ENCODE measurements around the gene SELENOW. TPM values are rescaled to one million over a fixed set of nuclear protein-coding genes. Genes with fewer than 3 reads are reported as not detected.
A peak's percentile ranks its signal among the peaks of the same experiment; 100 is the strongest.
"Not testable (repeated sequence)": the region's sequence is repeated elsewhere in the genome, so short reads cannot be mapped to it uniquely, and the experiment has no call there.

Gene SELENOW
- total RNA-seq, 1 experiment from 2014 or later = 466 TPM

- no peak for TF ChIP-seq CTCF (IDR thresholded peaks at IDR 0.05; ENCODE audit: unreplicated experiment)
- intact Hi-C loops (cut with micrococcal nuclease; ENCODE audit: unreplicated experiment) = no loop called here
- DNase-seq = peak; percentile 39
- Mint-ChIP-seq H3K27me3 (ENCODE audit: unreplicated experiment) (no peaks in the 10 kb centered on the region), H3K9me3 (ENCODE audit: low read depth, unreplicated experiment) (no peaks in the 10 kb centered on the region), H3K27ac (ENCODE audit: unreplicated experiment) (peak overlapping the region; percentile 99), H3K36me3 (ENCODE audit: insufficient read depth, unreplicated experiment) (peaks cover 48% of the 10 kb centered on the region), H3K4me3 (ENCODE audit: low read depth, unreplicated experiment) (peak overlapping the region; percentile 99), H3K4me1 (ENCODE audit: low read depth, unreplicated experiment) (peaks cover 44% of the 10 kb centered on the region)
- CTCF ChIA-PET = interaction anchor here (0.5 to 0.7 kb wide), 4 partner anchors 11 to 349 kb away, joined by 3 to 11 read pairs (median 6); no protein-coding TSS in a partner anchor
- no TSS peak for BruUV-seq (replicated peaks)
Measured at GRCh38 chr19:47776568-47776967, 1.9 kb upstream of the SELENOW start.

GRCh38 chr19:47777245-47778048 is 1.1 kb upstream of the SELENOW start:
- H3K27me3 Mint-ChIP-seq (ENCODE audit: unreplicated experiment); DNase-seq; H3K9me3 Mint-ChIP-seq (ENCODE audit: low read depth, unreplicated experiment); intact Hi-C loops (cut with micrococcal nuclease; ENCODE audit: unreplicated experiment): not testable (repeated sequence)
- peaks cover 47% of the 10 kb centered on the region for H3K4me1 Mint-ChIP-seq (ENCODE audit: low read depth, unreplicated experiment)
- peak overlapping the region; percentile 99 for H3K27ac Mint-ChIP-seq (ENCODE audit: unreplicated experiment)
- peak overlapping the region; percentile 99 for H3K4me3 Mint-ChIP-seq (ENCODE audit: low read depth, unreplicated experiment)
- peaks cover 57% of the 10 kb centered on the region for H3K36me3 Mint-ChIP-seq (ENCODE audit: insufficient read depth, unreplicated experiment)
- BruUV-seq (replicated peaks) = TSS peak; percentile 89
- CTCF ChIA-PET = interaction anchor here (0.9 kb wide), 1 partner anchor 64 kb away, joined by 3 read pairs; the partner anchor contains the start of gene EHD2

- Mint-ChIP-seq H3K27me3 (ENCODE audit: unreplicated experiment) (no peaks in the 10 kb centered on the region), H3K4me1 (ENCODE audit: low read depth, unreplicated experiment) (peaks cover 47% of the 10 kb centered on the region), H3K27ac (ENCODE audit: unreplicated experiment) (peak overlapping the region; percentile 99), H3K36me3 (ENCODE audit: insufficient read depth, unreplicated experiment) (peaks cover 71% of the 10 kb centered on the region), H3K4me3 (ENCODE audit: low read depth, unreplicated experiment) (peak overlapping the region; percentile 99), H3K9me3 (ENCODE audit: low read depth, unreplicated experiment) (no peaks in the 10 kb centered on the region)
- CTCF ChIA-PET = interaction anchor here (1.1 kb wide), 1 partner anchor 11 kb away, joined by 3 read pairs; no protein-coding TSS in a partner anchor
- peak; percentile 39 for DNase-seq
- intact Hi-C loops (cut with micrococcal nuclease; ENCODE audit: unreplicated experiment) = no loop called here
- TSS peak; percentile 67 for BruUV-seq (replicated peaks)
- TF ChIP-seq CTCF (IDR thresholded peaks at IDR 0.05; ENCODE audit: unreplicated experiment) = no peak
Measured at GRCh38 chr19:47778954-47779351, 450 bp downstream of the SELENOW start.

GRCh38 chr19:47779524-47780214 is 1.2 kb downstream of the SELENOW start:
- intact Hi-C loops (cut with micrococcal nuclease; ENCODE audit: unreplicated experiment) = no loop called here
- CTCF ChIA-PET = no interaction called here
- Mint-ChIP-seq H3K4me3 (ENCODE audit: low read depth, unreplicated experiment) (peak overlapping the region; percentile 99), H3K9me3 (ENCODE audit: low read depth, unreplicated experiment) (no peaks in the 10 kb centered on the region), H3K27me3 (ENCODE audit: unreplicated experiment) (no peaks in the 10 kb centered on the region), H3K27ac (ENCODE audit: unreplicated experiment) (peak overlapping the region; percentile 99), H3K36me3 (ENCODE audit: insufficient read depth, unreplicated experiment) (peaks cover 78% of the 10 kb centered on the region), H3K4me1 (ENCODE audit: low read depth, unreplicated experiment) (peaks cover 47% of the 10 kb centered on the region)
- no TSS peak for BruUV-seq (replicated peaks)
- no peak for TF ChIP-seq CTCF (IDR thresholded peaks at IDR 0.05; ENCODE audit: unreplicated experiment)
- DNase-seq = peak; percentile 31

Measured in Calu3 (cell line).